ENCODE results near the gene PLA2G10.
"Not testable (repeated sequence)": the region's sequence is repeated elsewhere in the genome, so short reads cannot be mapped to it uniquely, and the experiment has no call there.

DNA sequence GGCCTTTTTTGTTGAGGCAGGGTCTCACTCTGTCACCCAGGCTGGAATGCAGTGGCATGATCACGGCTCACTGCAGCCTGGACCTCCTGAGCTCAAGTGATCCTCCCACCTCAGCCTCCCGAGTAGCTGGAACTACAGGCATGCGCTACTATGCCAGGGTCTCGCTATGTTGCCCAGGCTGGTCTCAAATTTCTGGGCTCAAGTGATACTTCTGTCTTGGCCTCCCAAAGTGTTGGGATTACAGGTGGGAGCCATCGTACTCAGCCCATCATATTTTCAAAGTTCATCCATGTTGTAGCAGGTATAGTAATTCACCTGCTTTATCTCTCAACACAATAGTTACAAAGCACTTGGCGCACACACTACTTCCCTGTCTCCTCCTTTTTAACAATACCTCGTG, 13.7 kb downstream of the PLA2G10 start:
- not testable (repeated sequence) for TF ChIP-seq POLR2AphosphoS5, EP300, POLR2A (IDR thresholded peaks at IDR 0.05)
- TF ChIP-seq, protein P1, sequence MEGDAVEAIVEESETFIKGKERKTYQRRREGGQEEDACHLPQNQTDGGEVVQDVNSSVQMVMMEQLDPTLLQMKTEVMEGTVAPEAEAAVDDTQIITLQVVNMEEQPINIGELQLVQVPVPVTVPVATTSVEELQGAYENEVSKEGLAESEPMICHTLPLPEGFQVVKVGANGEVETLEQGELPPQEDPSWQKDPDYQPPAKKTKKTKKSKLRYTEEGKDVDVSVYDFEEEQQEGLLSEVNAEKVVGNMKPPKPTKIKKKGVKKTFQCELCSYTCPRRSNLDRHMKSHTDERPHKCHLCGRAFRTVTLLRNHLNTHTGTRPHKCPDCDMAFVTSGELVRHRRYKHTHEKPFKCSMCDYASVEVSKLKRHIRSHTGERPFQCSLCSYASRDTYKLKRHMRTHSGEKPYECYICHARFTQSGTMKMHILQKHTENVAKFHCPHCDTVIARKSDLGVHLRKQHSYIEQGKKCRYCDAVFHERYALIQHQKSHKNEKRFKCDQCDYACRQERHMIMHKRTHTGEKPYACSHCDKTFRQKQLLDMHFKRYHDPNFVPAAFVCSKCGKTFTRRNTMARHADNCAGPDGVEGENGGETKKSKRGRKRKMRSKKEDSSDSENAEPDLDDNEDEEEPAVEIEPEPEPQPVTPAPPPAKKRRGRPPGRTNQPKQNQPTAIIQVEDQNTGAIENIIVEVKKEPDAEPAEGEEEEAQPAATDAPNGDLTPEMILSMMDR (IDR thresholded peaks at IDR 0.05): not testable (repeated sequence)
